Measurements from ENCODE around the gene MYL7.

GRCh38 chr7:44175730-44176129 lies 34.6 kb upstream of the MYL7 start:
- TF ChIP-seq EZH2 (IDR thresholded peaks at IDR 0.05) (no peak), POLR2A (IDR thresholded peaks at IDR 0.05; ENCODE audit: borderline replicate concordance, extremely low read depth, insufficient read depth, insufficient read length) (no peak), CTCF (IDR thresholded peaks at IDR 0.05 in 2 of 3, conservative IDR thresholded peaks at IDR 0.05 in 1 of 3; ENCODE audit: borderline replicate concordance in 1 of 3, insufficient read depth in 1 of 3, low read depth in 2 of 3, low read length in 2 of 3) (no peak), SIN3A (IDR thresholded peaks at IDR 0.05; ENCODE audit: low read depth) (no peak), EZH2phosphoT487 (IDR thresholded peaks at IDR 0.05; ENCODE audit: borderline replicate concordance) (no peak), JUND (IDR thresholded peaks at IDR 0.05) (no peak), POLR2AphosphoS5 (IDR thresholded peaks at IDR 0.05; ENCODE audit: low read depth, low read length) (no peak), SRF (IDR thresholded peaks at IDR 0.05; ENCODE audit: low read depth) (no peak), ZNF274 (IDR thresholded peaks at IDR 0.05; ENCODE audit: low read depth, low read length) (no peak), ZFX (IDR thresholded peaks at IDR 0.05) (no peak), RAD21 (IDR thresholded peaks at IDR 0.05; ENCODE audit: low read depth) (no peak), ELF1 (IDR thresholded peaks at IDR 0.05; ENCODE audit: borderline replicate concordance, low read depth) (no peak)
- TF ChIP-seq, protein P1, sequence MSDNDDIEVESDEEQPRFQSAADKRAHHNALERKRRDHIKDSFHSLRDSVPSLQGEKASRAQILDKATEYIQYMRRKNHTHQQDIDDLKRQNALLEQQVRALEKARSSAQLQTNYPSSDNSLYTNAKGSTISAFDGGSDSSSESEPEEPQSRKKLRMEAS (IDR thresholded peaks at IDR 0.05), result no peak
- TF ChIP-seq, protein P2, sequence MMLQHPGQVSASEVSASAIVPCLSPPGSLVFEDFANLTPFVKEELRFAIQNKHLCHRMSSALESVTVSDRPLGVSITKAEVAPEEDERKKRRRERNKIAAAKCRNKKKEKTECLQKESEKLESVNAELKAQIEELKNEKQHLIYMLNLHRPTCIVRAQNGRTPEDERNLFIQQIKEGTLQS (IDR thresholded peaks at IDR 0.05), result no peak

All from HCT116 (cell line).